HG02642 (cell line): ENCODE results near the gene SLC9A3.
"Not testable (repeated sequence)": the region's sequence is repeated elsewhere in the genome, so short reads cannot be mapped to it uniquely, and the experiment has no call there.

Source experiments
- ATAC-seq: cut with Tn5 transposase; IDR thresholded peaks from one replicate; pipeline ENCODE4 v1.9.1; 2021; ENCODE audit warnings: mild to moderate bottlenecking; ENCODE audit not compliant: unreplicated experiment, poor library complexity

Gene SLC9A3

DNA sequence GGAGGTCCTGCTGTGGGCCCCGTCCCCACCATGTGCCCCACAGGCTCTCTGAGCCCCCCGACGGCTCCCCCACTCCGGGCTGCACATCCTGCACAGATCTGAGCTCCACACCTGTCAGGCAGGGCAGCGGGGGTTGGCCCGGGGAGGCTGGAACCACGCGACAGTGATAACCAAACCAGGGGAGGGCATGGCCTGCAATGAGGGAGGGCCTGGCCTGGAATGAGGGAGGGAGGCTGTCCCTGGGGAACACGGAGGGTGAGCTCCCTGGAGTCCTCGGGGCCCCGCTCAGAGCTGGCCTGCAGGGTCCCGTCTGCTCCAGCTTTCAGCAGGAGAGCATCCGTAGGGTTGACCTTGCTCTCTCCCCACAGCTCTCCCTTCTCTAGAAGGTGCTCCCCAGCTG lies 30.5 kb downstream of the SLC9A3 start:
- no peak for ATAC-seq

DNA sequence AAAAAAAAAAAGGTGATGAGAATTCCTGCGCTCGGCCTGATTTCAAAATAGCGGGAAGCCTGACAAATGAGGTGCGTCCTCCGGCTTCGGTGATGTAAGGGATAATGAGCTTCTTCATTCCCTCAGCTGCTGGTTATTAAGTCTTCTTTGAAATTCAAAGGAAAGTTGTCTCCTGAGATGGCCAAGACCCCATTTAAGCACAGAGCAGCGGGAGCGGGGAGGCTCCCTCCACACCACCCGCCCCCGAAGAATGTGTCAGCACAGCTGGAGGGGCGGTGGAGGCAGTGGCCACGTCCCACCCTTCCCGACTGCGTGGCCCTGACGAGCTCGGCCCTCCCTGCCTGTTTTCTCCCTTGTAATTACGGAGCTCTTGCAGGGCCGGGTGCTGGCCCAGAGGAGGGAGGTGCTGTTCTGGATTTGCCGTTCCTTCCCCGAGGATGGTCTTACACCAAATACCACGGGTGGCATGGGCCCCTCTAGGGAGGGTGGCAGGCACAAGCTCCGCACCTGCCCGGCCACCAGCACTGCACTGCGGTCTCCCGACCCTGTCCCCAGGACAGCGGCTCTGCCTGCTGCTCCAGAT lies 31.0 kb downstream of the SLC9A3 start:
- no peak for ATAC-seq

DNA sequence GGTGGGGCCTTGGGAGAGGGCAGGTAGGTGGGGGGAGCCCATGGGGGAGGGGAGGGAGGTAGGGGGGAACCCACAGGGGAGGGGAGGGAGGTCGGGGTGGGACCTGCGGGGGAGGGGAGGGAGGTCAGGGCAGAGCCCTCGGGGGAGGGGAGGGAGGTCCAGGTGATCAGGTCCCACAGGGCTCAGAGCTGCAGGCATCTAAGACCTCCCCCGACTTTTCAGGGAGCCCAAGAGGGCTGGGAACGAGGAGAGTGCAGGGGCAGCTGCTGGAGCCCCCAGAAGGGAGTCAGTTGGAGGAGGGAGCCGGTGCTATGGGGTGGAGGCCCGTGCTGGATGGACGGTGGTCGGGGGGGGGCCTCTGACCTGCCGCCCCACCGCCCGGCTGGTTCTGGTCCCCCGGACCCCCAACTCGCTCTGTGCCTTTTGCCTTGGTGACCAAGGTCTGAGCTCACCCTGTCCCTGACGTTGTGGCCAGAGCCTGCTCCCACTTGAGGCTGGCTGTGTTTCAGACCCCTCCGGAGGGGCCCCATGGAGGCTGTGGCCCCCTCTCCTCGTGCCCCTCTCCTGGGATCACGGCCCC lies 31.8 kb downstream of the SLC9A3 start:
- no peak for ATAC-seq

DNA sequence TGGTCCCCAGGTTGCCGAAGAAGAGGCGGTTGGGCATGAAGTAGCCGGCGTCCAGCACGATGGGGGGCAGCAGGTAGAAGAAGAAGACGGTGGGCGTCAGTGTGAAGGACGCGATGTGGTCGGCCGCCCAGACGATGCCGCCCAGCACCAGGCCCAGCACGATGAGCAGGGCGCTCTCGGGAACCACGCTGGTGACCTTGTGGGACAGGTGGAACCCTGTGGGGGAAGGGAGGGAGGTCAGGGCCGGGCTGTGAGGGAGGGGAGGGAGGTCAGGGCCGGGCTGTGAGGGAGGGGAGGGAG lies 32.4 kb downstream of the SLC9A3 start:
- no peak for ATAC-seq

DNA sequence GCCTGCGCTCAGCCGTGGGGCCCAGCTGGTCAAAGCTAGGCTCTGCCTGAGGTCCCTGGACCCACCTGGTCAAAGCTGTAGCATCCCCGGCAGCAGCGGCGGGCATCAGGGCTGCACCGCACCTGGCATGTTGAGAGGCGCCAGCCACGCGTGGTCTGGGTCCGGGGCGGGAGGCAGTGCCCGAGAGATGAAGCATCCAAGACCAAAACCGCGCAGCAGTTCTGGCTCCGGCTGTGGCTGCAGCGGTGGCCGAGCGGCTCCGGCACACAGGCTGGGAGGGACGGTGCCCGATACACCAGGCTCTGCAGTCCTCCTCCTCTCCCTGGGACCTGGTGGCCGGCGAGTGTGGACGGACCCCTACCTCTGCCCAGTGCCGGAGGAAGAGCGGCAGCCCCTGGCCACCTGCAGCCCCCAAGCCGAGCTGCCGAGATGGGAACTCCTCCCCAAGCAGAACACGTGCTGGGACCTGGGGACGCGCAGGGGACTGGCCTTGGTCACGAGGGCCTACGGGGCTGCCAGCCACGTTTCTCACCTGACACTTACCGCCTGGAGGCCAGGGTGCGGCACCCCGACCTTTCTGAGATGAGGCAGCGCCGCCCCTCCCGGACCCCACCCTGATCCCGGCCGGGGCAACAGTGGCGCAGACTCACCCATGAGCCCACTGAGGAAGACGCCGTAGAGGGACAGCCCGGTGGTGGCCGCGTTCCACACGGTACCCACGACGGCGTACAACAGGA lies 33.0 kb downstream of the SLC9A3 start:
- no peak for ATAC-seq

DNA sequence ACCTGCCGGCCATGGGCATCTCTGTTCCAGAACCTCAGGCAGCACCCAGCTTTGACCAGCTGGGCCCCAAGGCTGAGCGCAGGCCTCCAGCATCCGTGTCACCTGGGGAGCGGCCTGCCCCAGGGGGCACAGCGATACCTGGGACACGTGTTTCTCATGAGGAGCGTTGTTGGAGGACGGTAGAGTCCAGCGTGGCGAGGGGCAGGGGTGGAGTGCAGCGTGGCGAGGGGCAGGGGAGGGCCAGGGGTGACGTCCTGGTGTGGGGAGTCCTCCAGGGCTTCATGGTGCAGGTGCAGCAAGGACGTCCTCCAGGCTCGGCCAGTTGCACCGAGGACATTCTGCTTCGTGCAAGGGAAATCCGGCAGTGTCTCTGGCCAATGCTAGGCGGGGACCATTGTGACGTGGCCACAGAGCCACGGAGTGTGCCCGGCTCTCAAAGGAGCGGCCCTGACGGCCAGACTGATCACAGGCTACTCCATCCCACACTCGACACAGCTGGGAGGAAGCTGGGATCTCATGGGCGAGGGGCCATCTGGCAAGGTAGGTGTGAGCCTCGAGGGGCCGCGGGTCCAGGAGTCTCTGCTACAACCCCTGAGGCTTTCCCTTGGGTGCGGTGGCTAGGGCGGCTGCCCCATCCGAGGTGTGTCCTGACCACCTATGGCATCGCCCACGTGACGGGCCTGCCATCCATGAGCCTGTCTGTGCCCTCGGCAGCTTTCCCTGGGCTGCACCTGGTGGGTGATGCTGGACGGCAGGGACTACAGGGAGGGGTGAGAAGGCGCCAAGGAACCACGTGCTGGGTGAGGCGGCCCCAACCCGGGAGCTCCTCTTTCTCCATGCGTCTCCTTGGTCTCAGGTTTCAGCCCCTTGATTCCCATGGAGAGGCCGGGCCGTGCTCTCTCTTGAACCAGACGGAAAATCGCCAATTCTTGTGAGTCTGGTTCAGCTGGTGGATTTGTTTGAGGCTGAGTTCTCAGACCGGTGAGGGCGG lies 33.8 kb downstream of the SLC9A3 start:
- no peak for ATAC-seq

DNA sequence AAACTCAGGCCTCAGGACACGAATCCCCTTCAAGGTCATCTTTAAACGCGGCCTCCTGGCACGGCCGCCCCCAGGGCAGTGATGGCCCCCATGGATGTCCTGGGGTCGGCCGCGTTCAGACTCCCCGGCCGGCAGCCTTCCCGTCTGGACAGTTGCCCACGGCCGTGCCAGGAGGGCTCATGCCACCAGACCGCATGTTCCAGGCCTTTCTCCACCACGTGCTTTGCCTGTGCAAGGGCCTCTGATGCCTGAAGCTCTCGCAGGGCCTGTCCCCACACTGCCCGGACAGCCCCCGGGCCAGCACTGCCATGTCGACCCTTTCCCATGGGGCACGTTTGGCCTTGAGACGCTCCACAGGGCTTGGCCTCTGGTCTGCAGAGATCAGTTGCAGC lies 34.6 kb downstream of the SLC9A3 start:
- ATAC-seq: no peak

DNA sequence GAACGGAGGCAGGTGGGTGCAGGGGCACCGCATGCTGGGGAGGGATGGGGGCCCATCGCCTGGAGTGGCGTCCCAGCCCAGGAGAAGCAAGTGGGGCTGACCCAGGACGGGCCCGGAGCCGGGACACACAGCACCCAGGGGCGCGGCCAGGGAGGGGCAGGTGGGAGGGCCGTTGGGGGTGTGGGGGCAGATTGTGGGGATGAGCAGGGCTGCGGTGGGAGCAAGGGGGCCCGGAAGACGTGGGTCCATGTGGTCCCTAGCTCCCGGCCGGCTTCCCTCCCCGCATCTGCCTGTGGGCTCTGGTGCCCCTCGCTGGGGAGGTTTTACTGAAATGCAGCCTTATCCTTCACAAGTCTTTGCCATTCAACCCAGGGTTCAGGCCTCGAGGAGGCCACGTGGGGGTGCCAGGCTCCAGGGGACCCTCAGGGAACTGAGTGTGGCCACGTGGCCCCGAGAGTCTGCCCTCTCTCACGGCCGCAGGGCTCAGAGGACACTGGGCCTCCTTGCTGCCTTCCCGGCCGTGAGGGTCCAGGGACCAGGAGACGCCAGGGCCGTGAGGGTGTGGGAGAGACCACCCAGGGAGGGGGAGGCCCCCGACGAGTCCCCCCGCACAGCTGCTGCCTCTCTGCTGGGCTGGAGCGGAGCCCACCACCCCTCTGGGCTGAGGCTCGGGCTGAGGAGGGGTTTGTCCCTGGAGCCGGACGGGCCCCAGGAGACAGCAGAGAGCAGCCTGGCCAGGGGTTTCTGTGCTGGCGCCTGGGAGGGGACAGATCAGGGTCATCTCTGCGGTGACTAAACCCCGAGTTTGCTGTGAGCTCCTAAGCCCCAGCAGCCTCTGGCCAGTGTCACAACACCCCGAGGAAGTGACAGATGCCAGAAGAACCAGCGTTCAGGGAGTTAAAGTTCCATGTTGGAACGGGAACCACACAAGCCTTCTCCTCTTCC lies 35.2 kb downstream of the SLC9A3 start:
- no peak for ATAC-seq

DNA sequence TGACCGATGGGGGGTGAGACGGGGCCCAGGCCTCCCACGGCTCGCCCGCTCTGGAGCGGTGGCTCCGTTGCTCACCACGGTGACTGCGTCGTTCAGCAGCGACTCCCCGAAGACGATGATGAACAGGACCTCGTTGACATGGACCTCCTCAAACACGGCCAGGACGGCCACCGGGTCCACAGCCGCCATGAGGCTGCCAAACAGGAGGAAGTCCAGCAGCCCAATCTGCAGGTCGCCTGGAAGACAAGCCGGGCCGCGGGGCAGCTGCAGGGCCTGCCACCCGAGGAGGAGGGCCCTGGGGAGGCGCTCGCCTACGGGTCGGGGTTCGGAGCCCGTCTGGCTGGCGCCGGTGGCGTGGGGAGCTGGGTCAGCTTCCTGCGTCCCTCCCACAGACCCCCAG lies 36.0 kb downstream of the SLC9A3 start:
- ATAC-seq: no peak

DNA sequence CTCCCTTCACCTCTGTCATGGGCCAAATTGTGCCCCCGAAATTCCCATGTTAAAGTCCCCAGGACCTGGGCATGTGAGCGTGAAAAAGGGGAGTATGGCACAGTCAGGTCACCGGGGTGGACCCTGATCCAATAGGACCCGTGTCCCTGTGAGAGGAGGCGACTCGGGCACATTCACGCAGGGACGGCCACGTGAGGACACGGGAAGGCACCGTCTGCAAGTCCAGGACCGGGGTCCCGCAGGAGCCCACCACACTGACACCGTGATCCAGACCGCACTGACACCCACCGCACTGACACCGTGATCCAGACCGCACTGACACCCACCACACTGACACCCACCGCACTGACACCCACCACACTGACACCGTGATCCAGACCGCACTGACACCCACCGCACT lies 37.7 kb downstream of the SLC9A3 start:
- ATAC-seq: not testable (repeated sequence)

DNA sequence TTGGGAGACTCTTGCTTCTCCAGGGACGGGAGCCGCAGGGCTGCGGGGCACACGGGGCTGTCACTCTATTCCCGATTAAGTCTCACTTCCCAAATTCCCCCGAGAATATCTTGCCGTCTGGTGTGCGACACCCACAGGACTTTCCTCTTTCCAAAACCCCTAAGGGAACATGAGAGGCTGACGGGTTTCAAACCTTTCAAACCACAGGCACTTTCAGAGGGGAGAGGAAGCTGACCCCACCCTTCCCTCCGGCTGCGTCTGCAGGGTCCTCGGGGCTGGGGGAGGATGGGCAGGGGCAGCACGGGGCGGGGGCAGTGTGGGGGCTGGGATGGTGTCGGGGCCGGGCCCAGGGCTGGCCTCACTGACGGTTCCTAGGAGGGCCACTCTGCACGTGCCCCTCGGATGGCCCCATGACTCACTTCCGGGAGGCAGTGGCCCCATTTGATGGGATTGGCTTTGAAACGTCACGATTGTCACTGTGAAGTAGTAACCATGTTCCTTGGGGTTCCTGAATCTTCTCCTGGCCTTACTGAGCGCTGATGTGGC lies 38.2 kb downstream of the SLC9A3 start:
- ATAC-seq: no peak

DNA sequence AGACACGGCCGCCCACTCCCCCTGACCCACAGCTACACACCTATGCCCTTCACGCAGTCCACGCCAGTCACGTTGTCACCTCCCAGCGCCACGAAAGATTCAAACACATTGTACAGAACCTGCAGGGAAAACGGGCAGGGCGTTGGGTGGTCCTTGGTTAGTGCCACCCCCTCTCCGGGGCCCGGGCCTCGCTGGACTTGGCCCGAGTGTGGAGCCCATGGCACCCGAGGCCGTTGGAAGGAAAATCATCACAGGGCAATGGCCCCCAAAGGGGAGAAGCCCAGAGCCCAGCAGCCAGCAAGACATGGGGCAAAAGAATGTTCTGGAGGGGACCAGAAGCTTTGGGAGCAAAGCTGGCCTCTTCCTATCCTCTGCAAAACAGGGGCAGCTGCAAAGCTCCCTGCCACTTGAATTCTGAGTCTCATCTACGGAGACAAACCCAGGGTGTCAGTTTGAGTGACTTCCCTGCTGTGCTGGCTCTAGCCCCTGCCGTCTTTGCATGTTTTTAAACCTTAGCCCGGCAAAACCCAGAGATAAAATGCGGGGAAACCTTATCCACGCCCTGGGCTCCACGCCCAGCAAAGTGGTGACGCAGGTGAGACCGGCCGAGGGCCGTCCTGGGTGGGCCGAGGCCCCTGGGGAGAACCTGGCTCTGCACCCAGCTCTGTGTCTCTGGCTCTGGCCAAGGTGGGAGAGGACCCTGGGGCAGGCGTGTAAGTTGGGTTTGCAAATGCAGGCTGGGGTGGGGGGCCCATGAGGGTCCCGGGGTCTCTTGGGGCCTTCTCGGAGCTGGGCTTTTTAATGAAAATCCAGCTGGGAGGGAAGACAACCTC lies 38.9 kb downstream of the SLC9A3 start:
- no peak for ATAC-seq

DNA sequence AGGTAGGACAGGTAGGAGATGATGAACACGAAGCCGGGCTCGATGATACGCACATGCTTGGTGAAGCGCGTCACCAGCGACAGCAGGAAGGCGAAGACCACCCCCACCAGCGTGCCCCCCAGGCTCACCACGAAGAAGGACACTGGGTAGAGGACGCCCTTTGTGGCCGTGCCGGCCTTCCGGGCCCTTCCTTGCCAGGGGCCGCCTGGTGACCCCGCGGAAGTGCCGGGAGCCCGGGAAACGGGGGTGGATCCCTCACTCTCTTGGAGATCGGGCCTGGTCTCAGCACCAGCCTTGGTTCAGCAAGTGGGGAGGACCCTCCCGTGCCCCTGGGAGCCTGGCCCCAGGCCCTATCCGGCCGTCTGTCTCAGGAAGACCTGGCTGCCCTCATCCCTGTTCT lies 39.7 kb downstream of the SLC9A3 start:
- no peak for ATAC-seq

DNA sequence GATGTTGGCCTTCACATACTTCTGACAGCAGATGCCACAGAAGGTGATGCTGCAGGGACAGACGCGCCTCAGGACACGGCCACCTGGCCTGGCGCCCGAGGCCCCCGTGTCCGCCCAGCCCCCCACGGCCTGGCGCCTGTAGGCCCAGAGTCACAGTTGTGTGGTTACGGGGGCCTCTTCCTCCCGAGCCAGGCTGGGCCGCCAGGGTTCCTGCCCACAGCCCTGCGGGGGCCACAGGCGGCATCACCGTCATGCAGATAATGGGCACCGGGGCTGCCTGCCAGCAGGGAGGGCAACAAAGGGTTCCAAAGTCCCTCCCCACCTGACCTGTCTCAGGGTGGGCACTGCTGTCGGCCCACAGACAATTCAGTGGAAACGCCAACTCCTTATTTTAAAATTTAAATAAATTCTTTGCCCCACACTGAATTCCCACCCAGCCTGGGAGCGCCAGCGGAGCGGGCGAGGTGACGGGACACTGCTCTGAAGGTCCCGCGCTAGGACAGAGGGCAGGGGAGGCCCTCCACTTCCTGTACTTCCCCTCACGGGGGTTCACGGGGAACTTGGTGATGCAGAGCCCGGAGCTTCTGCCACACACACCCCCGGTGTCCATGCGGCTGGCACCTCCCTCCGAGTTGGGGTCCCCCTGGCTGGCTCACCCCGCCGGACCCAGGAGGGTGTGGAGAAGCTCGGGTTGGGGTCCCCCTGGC lies 40.7 kb downstream of the SLC9A3 start:
- ATAC-seq: no peak

DNA sequence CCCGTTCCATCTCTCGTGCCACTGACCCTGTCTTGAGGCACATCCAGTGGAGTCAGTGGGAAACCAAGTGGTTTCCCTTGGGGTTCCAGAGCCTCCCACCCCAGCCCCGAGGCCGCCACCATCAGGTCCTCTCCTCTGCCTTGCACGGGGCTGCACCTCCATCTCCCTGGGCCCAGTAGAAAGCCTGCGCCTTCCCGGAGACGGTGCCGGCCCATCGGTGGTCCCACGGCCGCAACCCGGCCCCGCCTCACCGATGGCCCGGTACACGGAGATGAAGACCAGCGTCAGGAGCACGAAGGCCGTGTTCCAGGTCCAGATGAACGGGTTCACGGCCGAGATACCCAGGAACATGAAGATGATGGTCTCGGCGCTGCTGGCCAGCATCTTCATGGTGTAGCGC lies 41.2 kb downstream of the SLC9A3 start:
- no peak for ATAC-seq

DNA sequence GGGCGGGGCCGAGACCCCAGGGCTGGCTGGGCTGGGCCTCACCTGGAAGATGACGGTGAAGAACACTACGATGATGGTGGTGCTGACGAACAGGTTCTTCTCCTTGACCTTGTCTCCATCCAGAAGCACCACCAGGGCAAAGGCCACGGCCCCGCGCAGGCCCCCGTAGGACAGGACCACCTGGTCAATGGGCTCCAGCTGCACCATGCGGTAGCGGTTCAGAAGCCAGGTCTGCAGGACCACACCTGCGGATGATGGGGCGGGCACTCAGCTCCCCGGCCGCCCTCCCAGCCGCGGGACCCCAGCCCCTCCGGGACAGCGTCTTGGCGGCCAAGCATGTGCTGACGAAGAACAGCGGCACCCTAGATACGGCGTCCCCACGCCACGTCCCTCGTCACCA lies 41.7 kb downstream of the SLC9A3 start:
- ATAC-seq: no peak

DNA sequence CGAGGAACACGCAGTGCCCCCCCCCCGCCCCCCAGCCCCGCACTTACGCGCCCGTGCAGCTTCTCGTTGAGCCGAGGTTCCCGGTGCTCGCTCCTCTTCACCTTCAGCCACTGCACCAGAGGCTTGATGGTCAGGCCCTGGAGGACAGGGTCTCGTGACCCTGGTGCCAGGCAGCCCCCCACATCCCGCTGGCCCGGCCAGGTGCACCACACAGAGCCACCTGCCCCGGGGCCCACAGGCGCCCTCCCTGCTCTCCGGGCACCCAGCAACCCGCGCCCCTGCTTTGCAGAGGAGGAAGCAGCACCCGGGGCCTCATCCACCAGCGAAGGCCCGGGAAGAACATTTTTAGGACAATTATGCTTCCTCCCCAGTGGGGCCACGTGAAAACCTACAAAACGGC lies 42.2 kb downstream of the SLC9A3 start:
- ATAC-seq: no peak

DNA sequence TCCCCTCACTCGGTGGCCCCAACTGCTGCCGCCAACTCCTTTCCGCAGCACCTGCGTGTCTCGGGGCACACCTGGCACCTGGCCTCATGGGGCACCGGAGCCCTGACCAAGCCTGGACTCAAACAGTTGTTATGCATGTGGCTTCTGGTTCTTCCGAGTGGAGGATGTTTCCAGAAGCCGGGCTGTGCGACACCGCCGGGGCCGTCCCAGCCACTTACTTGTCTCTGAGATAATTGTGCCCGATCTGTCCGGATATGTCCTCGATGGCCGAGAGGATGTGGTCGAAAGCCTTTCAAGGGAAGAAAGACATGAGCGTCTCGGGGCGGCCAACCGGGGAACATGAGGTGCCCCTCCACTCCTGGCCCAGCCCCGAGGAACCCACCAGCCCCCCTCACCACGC lies 42.9 kb downstream of the SLC9A3 start:
- ATAC-seq: no peak
